ENCODE results near the gene RABL6.
"Not testable (repeated sequence)": the region's sequence is repeated elsewhere in the genome, so short reads cannot be mapped to it uniquely, and the experiment has no call there.

RABL6 gene

DNA sequence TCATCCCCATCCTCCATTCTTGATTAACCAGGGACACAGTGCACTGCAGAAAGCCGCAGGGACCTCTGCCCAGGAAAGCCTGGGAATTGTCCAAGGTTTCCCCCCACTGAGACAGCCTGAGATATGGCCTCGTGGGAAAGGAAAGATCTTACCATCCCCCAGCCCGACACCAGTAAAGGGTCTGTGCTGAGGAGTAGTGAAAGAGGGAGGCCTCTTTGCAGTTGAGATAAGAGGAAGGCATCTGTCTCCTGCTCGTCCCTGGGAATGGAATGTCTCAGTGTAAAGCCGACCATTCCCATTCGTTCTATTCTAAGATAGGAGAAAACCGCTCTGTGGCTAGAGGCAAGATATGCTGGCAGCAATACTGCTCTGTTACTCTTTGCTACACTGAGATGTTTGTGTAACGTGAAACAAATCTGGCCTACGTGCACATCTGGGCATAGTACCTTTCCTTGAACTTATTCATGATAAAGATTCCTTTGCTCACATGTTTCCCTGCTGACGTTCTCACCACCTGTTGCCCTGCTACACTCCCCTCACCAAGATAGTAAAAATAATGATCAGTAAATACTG is 10.9 kb upstream of the RABL6 start:
- DNase-seq = not testable (repeated sequence)

DNA sequence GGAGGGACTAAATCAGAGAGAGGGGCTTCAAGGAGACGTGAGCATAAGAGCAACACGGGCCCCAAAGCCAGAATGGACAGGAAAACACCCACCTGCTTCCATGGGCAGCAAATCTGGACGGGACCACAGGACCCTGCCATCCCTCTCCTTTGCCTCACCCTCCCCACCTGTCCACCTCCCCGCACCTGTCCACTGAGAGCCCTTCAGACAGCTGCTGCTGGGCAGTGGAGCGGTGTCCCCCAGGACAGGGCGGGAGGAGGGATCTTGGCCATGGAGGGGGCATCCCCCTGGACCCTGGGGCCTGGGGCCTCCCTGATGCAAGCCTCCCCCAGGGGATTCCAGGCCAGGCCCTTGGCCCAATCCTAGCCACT is 9.1 kb upstream of the RABL6 start:
- no peak for DNase-seq

DNA sequence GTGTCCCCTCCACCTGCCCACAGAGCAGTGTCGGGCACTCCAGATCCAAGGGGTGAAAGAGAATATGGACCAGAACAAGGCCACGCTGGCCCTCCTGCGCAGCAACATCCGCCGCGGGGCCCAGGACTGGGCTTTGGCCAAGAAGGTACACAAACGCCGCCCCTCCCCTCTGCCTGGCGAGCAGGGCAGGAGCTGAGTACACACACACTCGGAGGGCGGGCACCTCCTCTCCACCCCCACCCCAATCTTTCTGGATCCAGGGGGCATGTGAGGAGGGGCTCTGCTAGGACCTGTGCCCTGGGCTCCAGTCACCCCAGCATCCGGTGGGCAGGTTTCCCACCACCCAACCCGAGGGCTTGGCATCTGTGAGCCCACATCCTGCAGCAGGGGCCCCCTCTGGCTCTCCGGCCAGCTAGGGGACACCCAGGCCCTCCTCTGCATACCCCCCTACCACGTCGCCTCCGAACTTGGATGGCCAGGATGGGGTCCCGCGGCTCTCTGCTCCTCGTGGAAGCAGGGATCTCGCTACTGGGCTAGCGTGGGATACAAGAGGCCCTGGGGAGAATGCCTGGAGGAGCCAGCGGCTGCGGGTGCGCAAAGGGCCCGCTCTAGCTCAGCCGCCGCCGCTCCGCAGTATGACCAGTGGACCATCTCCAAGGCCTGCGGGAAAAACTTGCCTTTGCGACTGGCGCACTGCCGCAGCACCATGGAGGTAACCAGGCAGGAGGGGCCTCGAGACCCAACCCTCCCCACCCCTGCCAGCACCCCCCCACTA is 8.5 kb upstream of the RABL6 start:
- no peak for DNase-seq

DNA sequence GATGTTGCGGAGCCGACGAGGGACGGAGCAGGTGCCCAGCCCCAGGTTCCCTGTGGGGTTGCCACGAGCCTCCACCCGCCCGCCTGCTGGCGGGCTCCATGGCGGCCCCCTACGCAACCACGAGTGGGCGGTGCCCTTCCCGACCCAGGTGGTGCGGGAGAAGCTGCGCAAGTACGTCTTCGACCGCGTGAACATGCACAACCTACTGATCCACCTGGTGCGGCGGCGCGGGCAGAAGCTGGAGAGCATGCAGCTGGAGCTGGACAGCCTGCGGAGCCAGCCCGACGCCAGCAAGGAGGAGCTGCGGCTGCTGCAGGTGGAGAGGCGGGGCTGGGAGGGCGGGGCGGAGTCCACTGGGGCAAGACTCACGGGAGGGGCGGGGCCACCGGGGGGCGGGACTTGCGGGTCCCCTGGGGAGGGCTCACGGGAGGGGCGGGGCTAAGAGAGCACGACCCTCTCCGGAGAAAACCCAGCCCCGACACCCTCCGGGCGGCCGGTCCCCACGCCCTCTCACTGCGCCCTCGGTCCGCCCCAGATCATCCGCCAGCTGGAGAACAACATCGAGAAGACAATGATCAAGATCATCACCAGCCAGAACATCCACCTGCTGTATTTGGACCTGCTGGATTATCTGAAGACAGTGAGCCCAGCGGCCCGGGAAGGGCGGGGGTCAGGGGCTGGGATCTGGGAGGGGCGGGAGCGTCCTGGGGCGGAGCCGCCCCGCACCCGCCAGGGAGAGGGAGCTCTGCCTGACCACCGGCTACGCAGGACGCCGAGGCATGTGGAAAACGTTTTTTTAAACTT is 7.7 kb upstream of the RABL6 start:
- peak; percentile 55 to 96 (median 81) for DNase-seq

DNA sequence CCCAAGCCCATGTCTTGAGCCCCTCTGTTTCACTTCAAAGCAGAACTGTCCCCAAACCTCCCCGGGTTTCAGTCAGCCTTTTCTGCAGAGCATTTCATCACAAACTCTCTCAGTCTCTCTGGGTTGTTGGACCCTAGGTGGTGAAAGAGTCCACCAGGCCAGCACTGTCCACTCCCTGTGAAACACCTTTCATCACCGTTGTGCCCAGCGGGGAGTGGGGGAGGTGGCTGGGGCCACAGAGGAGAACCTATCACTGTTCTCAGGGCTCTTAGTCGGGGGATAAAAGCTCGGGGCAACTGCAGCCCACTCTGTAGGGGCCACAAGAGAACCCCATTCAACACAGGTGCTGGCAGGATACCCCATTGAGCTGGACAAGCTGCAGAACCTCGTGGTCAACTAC is 5.4 kb upstream of the RABL6 start:
- DNase-seq = no peak

DNA sequence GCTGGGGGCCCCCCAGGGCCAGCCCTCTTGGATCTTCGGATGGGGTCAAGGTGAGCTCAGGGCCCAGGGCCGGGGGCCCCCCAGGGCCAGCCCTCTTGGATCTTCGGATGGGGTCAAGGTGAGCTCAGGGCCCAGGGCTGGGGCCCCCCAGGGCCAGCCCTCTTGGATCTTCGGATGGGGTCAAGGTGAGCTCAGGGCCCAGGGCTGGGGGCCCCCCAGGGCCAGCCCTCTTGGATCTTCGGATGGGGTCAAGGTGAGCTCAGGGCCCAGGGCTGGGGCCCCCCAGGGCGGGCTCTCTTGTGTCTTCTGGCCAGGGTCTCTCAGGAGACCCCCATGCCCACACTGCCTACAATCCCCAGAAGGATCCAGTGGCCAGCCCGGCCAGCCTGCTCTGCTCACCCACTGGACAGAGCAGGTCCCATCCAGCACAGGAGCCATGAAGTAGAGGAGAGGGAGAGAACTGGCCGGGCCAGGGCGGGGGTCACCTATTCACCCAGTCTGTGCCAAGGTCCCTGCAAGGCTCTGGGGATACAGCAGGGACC is 4.7 kb upstream of the RABL6 start:
- not testable (repeated sequence) for DNase-seq

DNA sequence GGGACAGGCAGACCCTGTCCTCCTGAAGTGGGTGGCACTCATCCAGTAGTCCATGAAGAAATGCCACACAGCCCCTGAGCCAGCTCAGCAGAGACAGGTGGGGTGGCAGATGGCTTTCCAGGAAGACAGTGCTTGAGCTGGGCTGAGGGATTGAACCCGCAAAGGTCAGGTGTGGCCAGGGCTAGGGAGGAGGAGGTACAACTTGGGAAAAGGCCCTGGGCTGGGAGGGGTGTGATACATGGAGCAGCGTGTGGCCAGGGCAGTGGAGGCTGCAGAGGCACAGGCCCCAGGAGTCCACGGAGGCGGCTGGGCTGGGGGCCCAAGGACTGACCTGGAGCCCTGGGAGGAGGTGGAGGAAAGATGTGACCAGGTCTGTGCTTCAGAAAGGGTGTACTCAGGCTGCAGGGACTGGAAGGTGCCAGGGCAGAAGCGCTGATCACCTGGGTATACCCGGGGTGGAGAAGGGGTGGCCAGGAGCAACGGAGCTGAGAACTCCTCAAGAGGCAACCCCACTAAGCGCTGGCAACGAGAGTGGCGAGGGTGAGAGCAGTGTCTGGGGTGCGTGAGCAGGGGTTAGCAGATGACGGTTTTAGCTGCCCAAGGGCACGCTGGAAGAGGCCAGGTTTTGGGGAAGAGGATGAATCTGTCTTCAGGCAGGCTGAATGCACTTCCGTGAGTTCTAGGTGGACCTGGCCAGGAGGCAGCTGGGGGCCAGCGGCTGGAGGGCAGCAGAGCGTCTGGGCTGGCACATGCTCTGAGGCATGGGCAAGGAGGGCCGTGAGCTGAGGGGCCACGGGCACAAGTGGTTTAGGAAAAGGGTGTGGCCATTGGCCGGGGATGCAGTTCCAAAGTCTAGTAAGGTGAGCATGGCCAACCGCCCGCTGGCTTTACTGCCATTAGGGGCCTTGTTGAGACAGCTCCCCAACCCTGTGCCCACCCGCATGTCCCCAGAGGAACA is 3.9 kb upstream of the RABL6 start:
- no peak for DNase-seq

DNA sequence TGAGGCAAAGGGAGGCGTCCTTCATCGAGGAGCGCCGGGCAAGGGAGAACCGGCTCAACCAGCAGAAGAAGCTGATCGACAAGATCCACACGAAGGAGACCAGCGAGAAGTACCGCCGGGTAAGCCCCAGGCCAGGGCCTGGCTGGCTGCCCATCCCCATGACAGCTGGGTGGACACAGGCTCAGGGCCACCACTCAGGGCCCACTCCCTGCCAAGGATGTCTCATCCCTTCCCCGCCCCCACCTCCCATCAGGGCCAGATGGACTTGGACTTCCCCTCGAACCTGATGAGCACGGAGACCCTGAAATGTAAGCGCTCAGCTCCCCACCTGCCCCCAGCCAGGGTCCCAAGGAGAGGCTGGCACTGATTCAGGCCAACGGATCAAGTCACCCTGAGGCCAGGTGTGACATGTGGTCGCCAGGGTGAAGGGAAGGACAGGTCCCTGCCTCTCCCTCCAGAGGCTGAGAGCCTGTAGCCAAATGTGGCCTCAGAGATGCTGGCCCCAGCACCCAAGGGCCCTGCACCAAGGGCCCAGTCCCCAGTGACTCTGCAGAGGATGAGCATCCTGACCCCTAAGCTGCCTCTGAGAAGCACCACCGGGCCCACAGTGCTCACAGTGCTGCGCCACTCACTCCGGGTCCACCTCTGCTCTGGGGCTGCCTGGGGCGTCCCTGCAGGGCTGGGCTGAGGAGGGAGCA is 3.1 kb upstream of the RABL6 start:
- DNase-seq = no peak

DNA sequence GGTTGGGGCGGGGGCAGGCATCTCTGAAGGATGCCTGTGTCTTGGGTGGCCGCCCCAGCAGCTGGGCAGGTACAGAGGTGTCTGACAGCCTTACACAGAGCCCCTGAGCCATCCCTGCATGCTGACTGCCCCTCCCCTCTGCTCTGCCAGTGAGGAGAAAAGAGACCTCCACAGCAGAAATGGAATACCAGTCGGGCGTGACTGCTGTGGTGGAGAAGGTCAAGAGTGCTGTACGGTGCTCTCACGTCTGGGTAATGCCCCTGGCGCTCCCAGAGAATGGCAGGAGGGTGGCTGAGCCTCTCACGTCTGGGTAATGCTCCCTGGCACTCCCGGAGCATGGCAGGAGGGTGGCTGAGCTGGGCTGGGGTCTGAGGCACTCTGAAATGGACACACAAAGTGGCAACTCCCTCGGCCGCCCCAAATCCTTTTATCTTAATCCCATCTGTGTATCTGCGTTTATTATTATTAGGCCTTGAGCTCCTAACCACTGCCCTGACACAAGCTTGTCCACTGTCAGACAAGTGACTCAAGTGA is 2.5 kb upstream of the RABL6 start:
- DNase-seq = no peak

DNA sequence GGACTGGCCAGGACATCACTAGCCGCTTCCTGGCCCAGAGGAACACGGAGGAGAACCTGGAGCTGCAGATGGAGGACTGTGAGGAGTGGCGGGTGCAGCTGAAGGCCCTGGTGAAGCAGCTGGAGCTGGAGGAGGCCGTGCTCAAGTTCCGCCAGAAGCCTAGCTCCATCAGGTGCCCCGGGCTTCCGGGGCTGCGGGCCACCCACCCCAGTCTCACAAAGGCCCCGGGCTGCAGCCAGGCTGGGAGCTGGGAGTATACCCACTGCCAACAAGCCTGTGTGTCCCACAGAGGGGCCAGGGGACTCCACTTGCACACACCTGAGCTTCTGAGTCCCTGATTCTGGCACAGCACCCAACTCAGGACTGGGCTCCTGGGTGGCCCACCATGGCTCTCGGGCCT is 1.7 kb upstream of the RABL6 start:
- no peak for DNase-seq

DNA sequence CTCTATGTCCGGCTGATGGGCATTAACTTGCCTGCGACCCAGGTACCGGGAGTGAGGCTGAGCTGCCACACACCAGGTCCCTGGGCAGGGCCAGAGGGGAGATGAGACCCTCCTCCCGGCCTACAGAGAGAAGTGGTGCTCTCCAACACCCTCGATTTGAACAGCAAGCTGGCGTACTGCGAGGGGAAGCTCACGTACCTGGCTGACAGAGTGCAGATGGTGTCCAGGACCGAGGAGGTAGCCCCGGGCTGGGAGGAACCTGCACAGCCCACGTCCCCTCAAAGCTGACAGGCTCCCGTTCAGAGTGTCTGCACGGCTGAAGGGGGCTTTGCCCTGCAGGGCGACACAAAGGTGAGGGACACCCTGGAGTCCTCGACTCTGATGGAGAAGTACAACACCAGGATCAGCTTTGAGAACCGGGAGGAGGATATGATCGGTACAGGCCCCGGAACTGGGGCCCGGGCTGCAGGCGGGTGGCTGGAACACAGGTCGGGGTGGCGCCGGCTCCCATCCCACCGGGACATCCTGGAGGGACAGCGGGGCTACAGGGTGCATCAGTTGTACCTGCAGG is 1.0 kb upstream of the RABL6 start:
- no peak for DNase-seq

DNA sequence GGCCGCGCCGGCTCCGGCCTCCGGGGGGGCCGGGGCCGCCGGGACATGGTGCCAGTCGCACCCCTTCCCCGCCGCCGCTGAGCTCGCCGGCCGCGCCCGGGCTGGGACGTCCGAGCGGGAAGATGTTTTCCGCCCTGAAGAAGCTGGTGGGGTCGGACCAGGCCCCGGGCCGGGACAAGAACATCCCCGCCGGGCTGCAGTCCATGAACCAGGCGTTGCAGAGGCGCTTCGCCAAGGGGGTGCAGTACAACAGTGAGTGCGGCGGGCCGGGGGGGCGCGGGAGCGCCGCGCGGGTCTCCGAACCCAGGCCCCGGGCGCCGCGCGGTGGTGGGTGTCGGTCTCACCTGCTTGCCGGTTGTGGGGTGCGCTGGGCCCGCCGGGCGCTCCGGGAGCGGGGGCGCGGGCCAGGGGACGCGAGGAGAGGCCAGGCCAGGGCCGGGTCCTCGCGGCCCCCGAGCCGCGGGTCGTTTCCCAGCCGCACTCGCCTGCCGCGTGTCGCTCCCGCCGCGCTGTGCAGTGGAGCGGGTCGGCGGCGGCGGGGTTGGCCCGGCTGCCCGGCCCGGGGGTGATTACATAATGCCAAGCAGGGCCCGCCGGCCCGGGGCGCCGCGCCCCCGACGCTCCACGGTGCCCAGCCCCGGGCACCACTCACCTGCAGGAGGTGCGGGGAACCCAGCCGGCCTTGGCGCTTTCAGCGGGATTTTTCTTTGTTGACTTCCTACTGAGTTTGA is 492 bp downstream of the RABL6 start:
- DNase-seq = peak in 2 of 4 experiments; percentile 37 to 50

DNA sequence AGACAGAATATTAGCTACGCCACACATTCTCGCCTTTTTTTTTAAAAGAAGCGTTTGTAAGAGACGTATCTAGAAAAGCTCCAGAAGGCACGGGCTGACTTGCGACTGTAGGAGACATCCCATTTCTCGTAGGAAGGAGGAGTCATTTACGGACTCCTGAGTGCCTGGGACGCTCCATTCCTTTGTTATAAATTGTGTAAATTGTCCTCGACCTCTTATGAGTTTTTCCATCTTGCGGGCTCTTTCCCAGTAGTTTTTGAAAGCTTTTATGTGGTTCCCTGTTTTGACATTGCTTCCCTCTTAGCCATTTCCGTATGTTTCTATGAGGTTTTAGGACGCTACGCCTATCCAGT is 1.0 kb downstream of the RABL6 start:
- DNase-seq = no peak

DNA sequence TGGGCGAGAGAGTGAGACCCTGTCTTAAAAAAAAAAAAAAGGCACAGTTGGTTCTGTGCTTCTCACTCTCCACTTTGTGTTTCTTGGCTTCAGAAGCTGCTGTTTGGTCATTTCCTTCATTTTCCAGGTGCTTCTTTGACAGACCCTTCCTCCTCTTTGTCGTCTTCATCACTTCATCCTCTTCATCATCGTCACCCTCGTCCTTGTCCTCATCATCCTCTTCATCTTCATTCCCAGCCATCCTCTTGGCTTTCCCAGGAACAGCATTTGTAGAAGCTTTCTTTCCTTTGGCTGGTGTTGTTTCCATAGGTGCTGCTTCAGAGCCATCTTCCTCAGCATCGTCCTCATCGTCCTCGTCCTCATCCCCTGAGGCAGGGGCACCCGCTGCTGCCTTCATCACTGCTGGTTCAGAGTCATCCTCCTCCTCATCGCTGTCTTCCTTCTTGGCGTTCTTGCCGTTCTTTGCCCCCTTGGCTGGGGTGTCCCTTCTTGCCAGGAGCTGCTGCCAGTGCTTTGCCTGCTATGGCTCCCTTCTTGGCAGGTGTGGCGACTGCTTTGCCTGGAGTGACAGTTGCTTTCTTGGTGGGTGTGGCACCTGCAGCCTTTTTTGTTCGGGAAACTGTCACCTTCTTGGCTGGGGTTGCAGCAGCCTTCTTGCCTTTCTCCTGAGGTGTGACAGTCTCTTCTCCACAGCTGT is 7.1 kb downstream of the RABL6 start:
- no peak for DNase-seq

DNA sequence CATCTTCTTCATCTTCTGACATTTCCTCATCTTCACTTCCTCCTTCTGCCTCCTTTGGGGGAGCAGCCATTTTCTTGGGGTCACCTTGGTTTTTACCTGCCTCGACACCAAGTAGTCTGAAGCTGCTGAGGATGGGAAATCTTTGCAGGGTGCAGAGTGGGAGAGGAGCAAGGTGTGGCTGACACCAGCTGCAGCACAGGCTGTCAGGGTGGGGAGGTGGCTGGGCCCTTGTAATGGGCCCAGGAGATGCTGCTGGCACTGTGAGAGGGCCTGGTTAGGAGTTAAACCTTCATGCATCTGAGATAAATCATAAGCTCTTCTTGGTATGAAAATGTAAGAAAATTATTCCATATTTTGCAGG is 7.7 kb downstream of the RABL6 start:
- no peak for DNase-seq

DNA sequence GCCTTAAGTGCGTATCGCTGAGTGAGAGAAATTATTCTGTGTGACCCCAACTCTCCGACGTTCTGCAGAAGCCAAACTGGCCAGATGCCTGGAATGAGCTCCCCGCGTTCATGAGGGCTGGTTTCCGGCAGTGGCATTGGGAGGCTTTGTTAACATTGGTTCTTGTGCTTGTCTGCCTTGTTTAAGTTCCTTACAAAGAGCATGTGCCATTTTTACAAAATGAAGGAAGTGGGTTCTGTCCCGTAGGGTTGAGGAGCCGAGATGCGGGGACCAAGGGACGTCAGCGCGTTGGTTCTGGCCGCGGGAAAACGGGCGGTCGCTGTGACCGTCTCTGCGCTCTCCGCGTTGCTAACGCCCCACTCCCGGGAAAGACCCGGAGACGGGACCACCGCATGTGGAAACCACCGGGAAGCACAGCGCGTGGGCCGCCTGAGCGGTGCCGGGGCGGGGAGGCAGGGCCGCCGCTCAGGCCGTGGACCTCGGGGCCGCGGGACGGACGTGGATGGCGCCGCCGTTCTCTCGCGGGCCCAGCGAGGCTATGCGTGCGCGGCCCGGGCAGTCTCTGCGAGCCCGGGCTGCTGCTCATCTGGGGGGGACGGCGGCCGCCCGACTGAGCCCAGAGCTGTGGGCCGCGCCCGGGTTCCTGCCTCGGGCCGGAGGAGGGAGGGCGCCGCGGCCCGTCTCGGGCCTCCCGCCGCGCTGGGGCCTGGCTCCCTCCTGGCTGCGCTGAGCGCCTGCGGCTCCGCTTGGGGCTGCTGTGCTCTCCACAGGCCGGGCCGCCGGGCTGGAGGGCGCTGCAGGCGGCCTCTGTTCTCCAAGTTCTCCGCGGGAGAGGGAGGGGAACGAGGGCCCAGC is 13.4 kb downstream of the RABL6 start:
- no peak for DNase-seq

DNA sequence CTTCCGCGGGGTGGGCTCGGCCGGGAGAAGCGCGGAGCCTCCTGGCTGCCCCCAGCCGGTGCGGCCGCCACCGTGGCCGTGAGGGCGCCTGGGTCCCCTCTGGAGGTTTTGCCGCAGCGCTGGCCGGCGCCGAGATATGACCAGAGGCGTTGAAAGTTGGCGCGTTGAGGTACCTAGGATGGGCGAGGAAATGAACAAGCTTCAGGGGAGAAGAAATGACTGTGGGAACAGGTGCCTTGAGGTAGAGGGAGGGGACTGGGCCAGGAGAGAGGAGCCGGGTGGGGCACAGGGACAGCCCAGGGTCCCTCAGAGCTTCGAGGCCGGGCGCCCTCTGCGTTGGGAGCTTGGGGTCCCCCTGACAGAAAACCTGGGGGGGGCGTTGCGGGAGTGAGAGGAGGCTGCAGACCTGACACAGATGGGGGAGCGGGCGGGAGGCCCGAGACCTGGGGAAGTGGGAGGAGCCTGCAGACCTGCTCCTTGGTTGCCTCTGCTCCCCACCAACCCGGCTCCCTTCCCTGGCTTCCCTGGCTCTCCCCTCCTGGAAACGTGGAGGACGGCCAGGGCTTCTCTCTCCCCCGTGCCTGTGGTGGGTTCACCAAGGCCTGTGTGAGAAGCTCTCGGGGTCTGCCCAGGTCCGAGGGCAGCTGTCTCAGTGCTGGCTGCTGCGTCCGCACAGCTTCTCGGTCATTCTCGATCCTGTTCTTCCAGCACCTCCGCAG is 14.2 kb downstream of the RABL6 start:
- DNase-seq = no peak
